GM18502 (cell line): ENCODE results near the gene TBC1D8B.

ENCODE experiments used
- ATAC-seq: cut with Tn5 transposase; IDR thresholded peaks from one replicate; pipeline ENCODE4 v1.9.1; 2021; ENCODE audit warnings: mild to moderate bottlenecking; ENCODE audit not compliant: unreplicated experiment, poor library complexity

TBC1D8B gene

GRCh38 chrX:106894978-106895452 lies 92.5 kb downstream of the TBC1D8B start:
- no peak for ATAC-seq

- ATAC-seq, result no peak
Measured at GRCh38 chrX:106897259-106897658, 94.8 kb downstream of the TBC1D8B start.

GRCh38 chrX:106898462-106898861 lies 96.0 kb downstream of the TBC1D8B start:
- peak; percentile 72 for ATAC-seq

GRCh38 chrX:106899276-106899675 lies 96.8 kb downstream of the TBC1D8B start:
- ATAC-seq, result no peak

GRCh38 chrX:106899841-106900240 lies 97.4 kb downstream of the TBC1D8B start:
- ATAC-seq, result no peak

GRCh38 chrX:106901341-106901740 lies 98.9 kb downstream of the TBC1D8B start:
- ATAC-seq, result no peak

GRCh38 chrX:106901781-106902219 lies 99.3 kb downstream of the TBC1D8B start:
- no peak for ATAC-seq

GRCh38 chrX:106902684-106903083 lies 100.2 kb downstream of the TBC1D8B start:
- ATAC-seq, result no peak

- no peak for ATAC-seq
Measured at GRCh38 chrX:106903291-106903824, 100.9 kb downstream of the TBC1D8B start, which contains the start of gene RIPPLY1. RIPPLY1 (minus strand) TSS chrX:106903341; CDS start chrX:106903287, 54 bp downstream.

GRCh38 chrX:106903856-106904528 lies 101.5 kb downstream of the TBC1D8B start:
- no peak for ATAC-seq

- no peak for ATAC-seq
Measured at GRCh38 chrX:106905064-106905708, 102.7 kb downstream of the TBC1D8B start.

- no peak for ATAC-seq
Measured at GRCh38 chrX:106906361-106906760, 103.9 kb downstream of the TBC1D8B start.

- ATAC-seq, result no peak
Measured at GRCh38 chrX:106912864-106913263, 110.4 kb downstream of the TBC1D8B start.

GRCh38 chrX:106917830-106918500 lies 115.5 kb downstream of the TBC1D8B start:
- ATAC-seq, result no peak

GRCh38 chrX:106919932-106920452 lies 117.5 kb downstream of the TBC1D8B start, which contains the start of gene CLDN2:
CLDN2 (plus strand) TSS chrX:106920402; CDS start chrX:106928229, 7,827 bp downstream.
- ATAC-seq, result no peak

- ATAC-seq, result no peak
Measured at GRCh38 chrX:106921637-106922036, 119.2 kb downstream of the TBC1D8B start.
